Keratinocyte (primary cell): ENCODE measurements around the gene DPP10. TPM values are rescaled to one million over a fixed set of nuclear protein-coding genes. Genes with fewer than 3 reads are reported as not detected.

Experiments used
- DNase-seq: peaks from one replicate; pipeline ENCODE4 v3.0.0-alpha.2; 2011; ENCODE audit warnings: low read depth, missing footprints, low spot score
- FAIRE-seq: peaks from 2 replicates; lab custom pipeline; 2011; peaks lifted over from hg19 to GRCh38; lab: Jason Lieb, UNC
- H2AFZ ChIP-seq: 2 replicates; pipeline ENCODE4 v1.6.0; 2012; ENCODE audit warnings: low read length, control low read depth, inconsistent platforms; ENCODE audit not compliant: control insufficient read depth
- H3K27ac ChIP-seq: 2 replicates; pipeline ENCODE4 v1.5.1; 2011; ENCODE audit warnings: low read length; ENCODE audit not compliant: control insufficient read depth, insufficient read depth
- H3K27me3 ChIP-seq: 3 replicates; pipeline ENCODE4 v1.6.0; 2011; ENCODE audit warnings: low read length; ENCODE audit not compliant: control insufficient read depth, insufficient read depth; ENCODE audit errors: extremely low read depth
- H3K36me3 ChIP-seq, 2 experiments: 2 replicates in 1 of 2; 3 replicates in 1 of 2; pipeline ENCODE4 v1.5.1; 2011; ENCODE audit warnings: low read length in 2 of 2, mild to moderate bottlenecking in 1 of 2; ENCODE audit not compliant: control insufficient read depth in 2 of 2, insufficient read depth in 2 of 2; ENCODE audit errors: extremely low read depth in 1 of 2
- H3K4me1 ChIP-seq: 3 replicates; pipeline ENCODE4 v1.5.1; 2011; ENCODE audit warnings: low read length; ENCODE audit not compliant: control insufficient read depth, insufficient read depth; ENCODE audit errors: extremely low read depth
- H3K4me2 ChIP-seq: 3 replicates; pipeline ENCODE4 v1.6.0; 2011; ENCODE audit warnings: low read depth, low read length; ENCODE audit not compliant: control insufficient read depth, insufficient read depth; ENCODE audit errors: extremely low read depth
- H3K4me3 ChIP-seq, 3 experiments: fragments of 200-600 bp in 1 of 3; sonication (generic) in 1 of 3; 2 replicates in 2 of 3; 3 replicates in 1 of 3; pipeline ENCODE4 v1.5.1; 2011 to 2016; ENCODE audit warnings: low read length in 3 of 3, mild to moderate bottlenecking in 3 of 3, control low read depth in 2 of 3, inconsistent platforms in 1 of 3, low read depth in 1 of 3, mixed read lengths in 1 of 3, mixed run types in 1 of 3, moderate library complexity in 1 of 3; ENCODE audit not compliant: control insufficient read depth in 2 of 3, insufficient read depth in 2 of 3; ENCODE audit errors: extremely low read depth in 1 of 3
- H3K79me2 ChIP-seq: 2 replicates; pipeline ENCODE4 v1.6.0; 2012; ENCODE audit warnings: low read length; ENCODE audit not compliant: control insufficient read depth, insufficient read depth
- H3K9ac ChIP-seq: 3 replicates; pipeline ENCODE4 v1.6.0; 2011; ENCODE audit warnings: low read length; ENCODE audit not compliant: control insufficient read depth, insufficient read depth; ENCODE audit errors: extremely low read depth
- H3K9me1 ChIP-seq: 3 replicates; pipeline ENCODE4 v1.6.0; 2011; ENCODE audit warnings: low read length; ENCODE audit not compliant: control insufficient read depth, insufficient read depth; ENCODE audit errors: extremely low read depth
- H3K9me3 ChIP-seq: 2 replicates; pipeline ENCODE4 v1.5.1; 2012; ENCODE audit warnings: low read depth, low read length; ENCODE audit not compliant: control insufficient read depth
- H4K20me1 ChIP-seq: 3 replicates; pipeline ENCODE4 v1.6.0; 2011; ENCODE audit warnings: low read length; ENCODE audit not compliant: control insufficient read depth, insufficient read depth; ENCODE audit errors: extremely low read depth
- CTCF ChIP-seq, 3 experiments: IDR thresholded peaks in 1 of 3; conservative IDR thresholded peaks in 1 of 3; optimal IDR thresholded peaks in 1 of 3; 2 replicates in 2 of 3; 3 replicates in 1 of 3; pipeline versions ENCODE3 to v1.5.1; 2011; ENCODE audit warnings: low read length in 3 of 3, mild to moderate bottlenecking in 3 of 3, moderate library complexity in 2 of 3, control low read depth in 1 of 3, inconsistent platforms in 1 of 3; ENCODE audit not compliant: insufficient read depth in 2 of 3; ENCODE audit errors: extremely low read depth in 1 of 3
- EZH2 ChIP-seq: IDR thresholded peaks from one replicate; pipeline ENCODE4 v1.6.1; 2012; ENCODE audit warnings: inconsistent platforms, mild to moderate bottlenecking, low read length, moderate library complexity
- dilution Hi-C: fragments of 300-500 bp; cut with MboI; formaldehyde crosslinking; loops from one replicate; pipeline ENCODE4 v1.7.0; 2020; ENCODE audit warnings: low sequenced_read_pairs; ENCODE audit not compliant: extremely low pct_ligation_motif_present
- polyA plus RNA-seq, 5 experiments: library from polyadenylated mRNA; depleted of rRNA in 3 of 5; stranded (reverse) in 3 of 5; stranded (forward) in 1 of 5; unstranded in 1 of 5; fragments of >200 nt; gene quantifications; 1 replicate in 1 of 5; 2 replicates in 3 of 5; 3 replicates in 1 of 5; pipeline versions ENCODE4 v1.2.1 to v1.2.3, GENCODE V29; 2011 to 2012; ENCODE audit warnings: missing spikeins in 2 of 5, low read depth in 1 of 5, low replicate concordance in 1 of 5

DPP10 gene
- polyA plus RNA-seq, 1 donor (not counting 4 experiments of a cell fraction or from before 2014, with no cell fraction given): not detected

GRCh38 chr2:114937366-114937930 is 495.0 kb downstream of the DPP10 start:
- TF ChIP-seq EZH2: no peak

GRCh38 chr2:114940785-114941458 is 498.5 kb downstream of the DPP10 start:
- H3K9ac ChIP-seq: no peak overlapping the region
- no peak overlapping the region for H3K4me3 ChIP-seq
- no peaks in the 10 kb centered on the region for H3K9me1 ChIP-seq
- H3K36me3 ChIP-seq: no peaks in the 10 kb centered on the region
- H2AFZ ChIP-seq: no peak overlapping the region
- FAIRE-seq: no peak
- H3K4me1 ChIP-seq: no peaks in the 10 kb centered on the region
- no peaks in the 10 kb centered on the region for H3K9me3 ChIP-seq
- no peak for DNase-seq
- no peaks in the 10 kb centered on the region for H3K79me2 ChIP-seq
- no peaks in the 10 kb centered on the region for H3K27me3 ChIP-seq
- no peak overlapping the region for H3K27ac ChIP-seq
- H4K20me1 ChIP-seq: no peaks in the 10 kb centered on the region
- dilution Hi-C loops: no loop called here
- TF ChIP-seq CTCF (optimal IDR thresholded peaks at IDR 0.05 in 1 of 3, IDR thresholded peaks at IDR 0.05 in 1 of 3, conservative IDR thresholded peaks at IDR 0.05 in 1 of 3; ENCODE audit: extremely low read depth in 1 of 3, insufficient read depth in 2 of 3, low read length in 3 of 3) (no peak), EZH2 (no peak)
- no peak overlapping the region for H3K4me2 ChIP-seq

More at GRCh38 chr2:114937366-114937930, 495.0 kb downstream of the DPP10 start:
- no peaks in the 10 kb centered on the region for H3K4me1 ChIP-seq
- no peaks in the 10 kb centered on the region for H3K9me1 ChIP-seq
- no peak overlapping the region for H3K9ac ChIP-seq
- no peaks in the 10 kb centered on the region for H3K27me3 ChIP-seq
- no peak overlapping the region for H2AFZ ChIP-seq
- no peaks in the 10 kb centered on the region for H3K79me2 ChIP-seq
- no peaks in the 10 kb centered on the region for H4K20me1 ChIP-seq
- FAIRE-seq (no peak), DNase-seq (no peak)
- H3K4me2 ChIP-seq: no peak overlapping the region
- no peak overlapping the region for H3K27ac ChIP-seq
- no peaks in the 10 kb centered on the region for H3K36me3 ChIP-seq
- H3K4me3 ChIP-seq: no peak overlapping the region
- dilution Hi-C loops: no loop called here
- no peaks in the 10 kb centered on the region for H3K9me3 ChIP-seq
